H1 (cell line): Measurements from ENCODE around the gene NAA25. TPM values are rescaled to one million over a fixed set of nuclear protein-coding genes. Genes with fewer than 3 reads are reported as not detected.

ENCODE experiments used
- CTCF ChIA-PET: fragments of 300-600 bp; sonication (Branson Sonifier 250); formaldehyde crosslinking; loops from one replicate; lab custom pipeline; 2021; ENCODE audit not compliant: partially characterized antibody; lab: Charles Lee
- POLR2A ChIA-PET: fragments of 300-600 bp; sonication (Branson Sonifier 250); formaldehyde crosslinking; loops from one replicate; lab custom pipeline; 2021; ENCODE audit warnings: inconsistent platforms; ENCODE audit not compliant: partially characterized antibody; lab: Charles Lee
- DNase-seq, 2 experiments: peaks; one replicate each; pipeline versions ENCODE4 v3.0.0 to v3.0.0-alpha.2; 2010 to 2022; ENCODE audit warnings: low spot score in 2 of 2, low read depth in 1 of 2, mixed read lengths in 1 of 2
- FAIRE-seq: peaks from 2 replicates; lab custom pipeline; 2011; peaks lifted over from hg19 to GRCh38; lab: Jason Lieb, UNC
- H2AFZ ChIP-seq: 2 replicates; pipeline ENCODE4 v1.8.1; 2012; ENCODE audit warnings: low read length, inconsistent platforms
- H2AK5ac ChIP-seq: 2 replicates; pipeline ENCODE4 v1.6.1; 2013; ENCODE audit warnings: low read depth, low read length
- H2BK120ac ChIP-seq: replicated peaks from 2 replicates; pipeline ENCODE3; 2013; ENCODE audit warnings: low read depth, low read length, inconsistent platforms
- H2BK12ac ChIP-seq: 2 replicates; pipeline ENCODE4 v1.6.1; 2013; ENCODE audit warnings: low read depth, low read length
- H2BK15ac ChIP-seq: 2 replicates; pipeline ENCODE4 v1.6.1; 2013; ENCODE audit warnings: low read length
- H2BK20ac ChIP-seq: 2 replicates; pipeline ENCODE4 v1.6.1; 2013; ENCODE audit warnings: low read length
- H2BK5ac ChIP-seq: 2 replicates; pipeline ENCODE4 v1.6.1; 2013; ENCODE audit warnings: low read depth, low read length
- H3K14ac ChIP-seq: 2 replicates; pipeline ENCODE4 v1.6.1; 2013; ENCODE audit warnings: inconsistent platforms; ENCODE audit not compliant: insufficient read length
- H3K18ac ChIP-seq: 2 replicates; pipeline ENCODE4 v1.6.1; 2013; ENCODE audit warnings: low read length; ENCODE audit errors: extremely low read depth
- H3K23ac ChIP-seq: 2 replicates; pipeline ENCODE4 v1.6.1; 2013; ENCODE audit warnings: inconsistent platforms; ENCODE audit not compliant: insufficient read length
- H3K23me2 ChIP-seq: 2 replicates; pipeline ENCODE4 v1.6.1; 2013; ENCODE audit warnings: low read depth, low read length
- H3K27ac ChIP-seq: 2 replicates; pipeline ENCODE4 v1.6.1; 2011; ENCODE audit warnings: low read depth, low read length, inconsistent platforms
- H3K27me3 ChIP-seq, 4 experiments: replicated peaks in 1 of 4; 1 replicate in 1 of 4; 2 replicates in 3 of 4; pipeline versions ENCODE4 v1.6.1 to v1.8.1; 2011 to 2013; ENCODE audit warnings: low read length in 3 of 4, mild to moderate bottlenecking in 3 of 4, inconsistent platforms in 2 of 4, mixed read lengths in 2 of 4, moderate library complexity in 1 of 4; ENCODE audit not compliant: control insufficient read depth in 3 of 4, insufficient read depth in 3 of 4; ENCODE audit errors: extremely low read depth in 1 of 4
- H3K36me3 ChIP-seq, 4 experiments: 2 replicates each; pipeline versions ENCODE4 v1.6.1 to v1.8.1; 2011 to 2013; ENCODE audit warnings: mild to moderate bottlenecking in 4 of 4, low read length in 3 of 4, moderate library complexity in 2 of 4, control low read depth in 1 of 4, inconsistent platforms in 1 of 4; ENCODE audit not compliant: insufficient read depth in 4 of 4, control insufficient read depth in 2 of 4
- H3K4ac ChIP-seq: replicated peaks from 2 replicates; pipeline ENCODE3; 2013; ENCODE audit warnings: low read length, low read depth, mixed read lengths, inconsistent platforms; ENCODE audit not compliant: insufficient read length
- H3K4me1 ChIP-seq, 4 experiments: replicated peaks in 1 of 4; 1 replicate in 1 of 4; 2 replicates in 3 of 4; pipeline versions ENCODE4 v1.6.1 to v1.8.1; 2011 to 2013; ENCODE audit warnings: low read length in 3 of 4, inconsistent platforms in 2 of 4, mixed read lengths in 1 of 4; ENCODE audit not compliant: insufficient read depth in 4 of 4, control insufficient read depth in 3 of 4
- H3K4me2 ChIP-seq, 2 experiments: 2 replicates each; pipeline versions ENCODE4 v1.6.1 to v1.8.1; 2011 to 2013; ENCODE audit warnings: low read depth in 2 of 2, low read length in 2 of 2, control low read depth in 1 of 2, inconsistent platforms in 1 of 2, mild to moderate bottlenecking in 1 of 2; ENCODE audit not compliant: insufficient read depth in 1 of 2
- H3K4me3 ChIP-seq, 4 experiments: fragments of 200-600, 300-600 bp in 1 of 4; sonication (generic), shearing (Covaris generic), sonication (Bioruptor Twin) in 1 of 4; 2 replicates each; pipeline versions ENCODE4 v1.5.1 to v1.8.1; 2011 to 2016; ENCODE audit warnings: low read length in 4 of 4, low read depth in 3 of 4, control low read depth in 2 of 4, inconsistent platforms in 2 of 4, mild to moderate bottlenecking in 2 of 4, mixed read lengths in 1 of 4, moderate library complexity in 1 of 4; ENCODE audit not compliant: insufficient read depth in 2 of 4; ENCODE audit errors: extremely low read depth in 1 of 4
- H3K56ac ChIP-seq: replicated peaks from 2 replicates; pipeline ENCODE3; 2013; ENCODE audit warnings: low read depth, mild to moderate bottlenecking, mixed read lengths, low read length, inconsistent platforms; ENCODE audit not compliant: insufficient read length
- H3K79me1 ChIP-seq: 2 replicates; pipeline ENCODE4 v1.6.1; 2013; ENCODE audit warnings: low read depth, low read length, control low read depth
- H3K79me2 ChIP-seq, 2 experiments: 2 replicates each; pipeline versions ENCODE4 v1.6.1 to v1.8.1; 2012 to 2013; ENCODE audit warnings: low read length in 2 of 2, mild to moderate bottlenecking in 2 of 2, inconsistent platforms in 1 of 2; ENCODE audit not compliant: insufficient read depth in 2 of 2, control insufficient read depth in 1 of 2
- H3K9ac ChIP-seq, 4 experiments: replicated peaks in 1 of 4; 1 replicate in 1 of 4; 2 replicates in 3 of 4; pipeline versions ENCODE4 v1.6.1 to v1.8.1; 2011 to 2013; ENCODE audit warnings: low read depth in 3 of 4, low read length in 3 of 4, control low read depth in 2 of 4, mild to moderate bottlenecking in 2 of 4, moderate library complexity in 2 of 4, inconsistent platforms in 1 of 4; ENCODE audit errors: extremely low read depth in 1 of 4
- H3K9me3 ChIP-seq, 2 experiments: 2 replicates each; pipeline versions ENCODE4 v1.6.1 to v1.8.1; 2012 to 2013; ENCODE audit warnings: mild to moderate bottlenecking in 2 of 2, moderate library complexity in 2 of 2, control low read depth in 1 of 2, inconsistent platforms in 1 of 2, low read depth in 1 of 2, low read length in 1 of 2, mixed read lengths in 1 of 2; ENCODE audit not compliant: insufficient read depth in 2 of 2
- H4K20me1 ChIP-seq, 2 experiments: replicated peaks in 1 of 2; 2 replicates each; pipeline versions ENCODE3 to v1.8.1; 2011 to 2013; ENCODE audit warnings: inconsistent platforms in 2 of 2, low read length in 2 of 2, mild to moderate bottlenecking in 1 of 2; ENCODE audit not compliant: insufficient read depth in 2 of 2, control insufficient read depth in 1 of 2
- H4K5ac ChIP-seq: 2 replicates; pipeline ENCODE4 v1.6.1; 2013; ENCODE audit warnings: low read length, low read depth, mixed read lengths, inconsistent platforms; ENCODE audit not compliant: insufficient read length
- H4K8ac ChIP-seq: 2 replicates; pipeline ENCODE4 v1.8.0; 2013; ENCODE audit warnings: mild to moderate bottlenecking, moderate library complexity, low read length, inconsistent platforms; ENCODE audit not compliant: insufficient read depth; ENCODE audit errors: extremely low read depth
- H4K91ac ChIP-seq: replicated peaks from 2 replicates; pipeline ENCODE3; 2013; ENCODE audit warnings: low read length, mixed read lengths, inconsistent platforms; ENCODE audit not compliant: insufficient read length
- ASH2L ChIP-seq: fragments of 200-600, 300-600 bp; sonication (generic); IDR thresholded peaks from one replicate; pipeline ENCODE4 v1.7.1; 2017; ENCODE audit warnings: low read length
- PHF8 ChIP-seq: fragments of 200-600 bp; sonication (generic); conservative IDR thresholded peaks from 2 replicates; pipeline ENCODE4 v1.7.1; 2012; ENCODE audit warnings: low read depth, mild to moderate bottlenecking, inconsistent platforms, low read length, moderate library complexity
- SP2 ChIP-seq: IDR thresholded peaks from 2 replicates; pipeline ENCODE4 v1.6.1; 2012; ENCODE audit warnings: mild to moderate bottlenecking, low read length, inconsistent platforms
- SP4 ChIP-seq: IDR thresholded peaks from 2 replicates; pipeline ENCODE4 v1.6.1; 2012; ENCODE audit warnings: low read length, inconsistent platforms
- SUZ12 ChIP-seq: fragments of 200-600 bp; sonication (generic); IDR thresholded peaks from 2 replicates; pipeline ENCODE4 v1.6.1; 2012; ENCODE audit warnings: mild to moderate bottlenecking, inconsistent platforms, low read length, moderate library complexity, mixed read lengths
- WGBS, 2 experiments: shearing (Covaris generic) in 1 of 2; methylation state at CpG; one replicate each; pipeline versions ENCODE4 v1.1.6 to v1.1.7; 2013 to 2015; ENCODE audit warnings: low lambda C conversion rate in 2 of 2, mixed read lengths in 2 of 2, inconsistent platforms in 1 of 2, low coverage in 1 of 2, missing lambda C conversion rate in 1 of 2; ENCODE audit not compliant: insufficient replicate concordance in 2 of 2, insufficient coverage in 1 of 2, insufficient read length in 1 of 2; ENCODE audit errors: extremely low coverage in 1 of 2, missing lambda C conversion rate in 1 of 2; 5-methylcytosine and 5-hydroxymethylcytosine counted together
- polyA plus RNA-seq, 7 experiments: library from polyadenylated mRNA; depleted of rRNA in 3 of 7; stranded (reverse) in 5 of 7; unstranded in 2 of 7; fragments of >200 nt in 5 of 7; fragments of 200-250 nt in 2 of 7; gene quantifications; 1 replicate in 5 of 7; 2 replicates in 1 of 7; 4 replicates in 1 of 7; pipeline versions ENCODE4 v1.2.1 to v1.2.3, GENCODE V29; 2011 to 2013; ENCODE audit warnings: missing spikeins in 2 of 7, mixed read lengths in 2 of 7
- total RNA-seq: library from RNA; stranded (reverse); fragmentation: NEBNext Ultra II Directional; extraction: Animal tissue kit (Norgen Biotek cat#: 25700); gene quantifications from 2 replicates; pipeline ENCODE4 v1.2.1, GENCODE V29; 2021

NAA25 gene
- total and polyA plus RNA-seq, 2 of the 8 experiments (the other 6 are each of a cell fraction or from before 2014, with no cell fraction given), result 10.8 to 60.3 TPM

DNA sequence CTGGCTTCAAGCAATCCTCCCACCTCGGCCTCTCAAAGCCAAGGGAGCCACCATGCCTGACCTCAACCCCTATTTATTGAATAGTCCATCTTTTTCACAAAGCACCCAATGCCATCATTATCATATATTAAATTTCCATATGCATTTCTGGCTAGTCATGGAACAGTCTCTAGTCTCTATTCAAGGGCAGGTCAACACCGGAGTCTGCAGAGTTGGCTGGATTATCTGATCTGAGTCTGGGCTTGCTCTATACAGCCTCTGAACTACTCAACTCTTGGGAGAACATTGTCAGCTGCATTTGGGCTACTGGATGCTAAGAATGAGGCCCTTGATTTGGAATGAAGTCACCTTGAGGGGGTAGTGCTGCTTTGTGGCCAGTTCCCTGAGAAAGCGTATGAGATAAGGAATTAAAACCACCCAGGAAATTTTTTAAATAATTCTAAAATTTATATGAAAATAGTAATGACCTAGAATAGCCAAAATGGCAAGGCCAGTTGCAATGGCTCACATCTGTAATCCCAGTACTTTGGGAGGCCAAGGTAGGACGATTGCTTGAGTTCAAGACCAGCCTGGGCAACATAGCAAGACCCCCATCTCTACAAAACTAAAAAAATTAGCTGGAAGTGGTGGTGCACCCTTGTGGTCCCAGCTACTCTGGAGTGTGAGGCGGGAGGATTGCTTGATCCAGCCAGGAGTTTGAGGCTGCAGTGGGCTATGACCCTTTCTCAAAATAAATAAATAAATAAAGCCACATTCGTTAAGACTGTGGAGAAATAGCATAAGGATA, 6.9 kb upstream of the NAA25 start:
- ChIA-PET POLR2A (interaction anchor here (0.9 to 1.6 kb wide), 2 partner anchors 13 to 39 kb away, joined by 3 to 4 read pairs; no protein-coding TSS in a partner anchor), CTCF (interaction anchor here (1.0 kb wide), 1 partner anchor 9 kb away, joined by 3 read pairs; no protein-coding TSS in a partner anchor)
- no peak overlapping the region for H3K23ac ChIP-seq
- peaks cover 9 to 15% (median 12%) of the 10 kb centered on the region in 4 experiments; a peak in 6 of 7 replicates for H3K4me1 ChIP-seq
- 0 out of 2 replicates have a peak overlapping the region, but pooled peaks have one; percentile 25 for H2AK5ac ChIP-seq
- no peak overlapping the region for H3K4ac ChIP-seq
- H2BK5ac ChIP-seq, result no peak overlapping the region
- H3K79me2 ChIP-seq, result no peaks in the 10 kb centered on the region
- no peak overlapping the region for H2BK15ac ChIP-seq
- no peak overlapping the region for H2BK20ac ChIP-seq
- H3K18ac ChIP-seq, result no peak overlapping the region
- H3K36me3 ChIP-seq, result no peaks in the 10 kb centered on the region
- H3K79me1 ChIP-seq, result no peaks in the 10 kb centered on the region
- H2BK120ac ChIP-seq, result no peak overlapping the region
- no peak overlapping the region for H3K14ac ChIP-seq
- no peak overlapping the region for H3K56ac ChIP-seq
- no peaks in the 10 kb centered on the region for H3K27me3 ChIP-seq
- no peak overlapping the region for H3K4me2 ChIP-seq
- DNase-seq (no peak), FAIRE-seq (no peak)
- H3K23me2 ChIP-seq, result no peaks in the 10 kb centered on the region
- no peaks in the 10 kb centered on the region for H4K20me1 ChIP-seq
- no peak overlapping the region for H3K9ac ChIP-seq
- TF ChIP-seq PHF8 (no peak), SP2 (no peak), SUZ12 (no peak), SP4 (no peak), ASH2L (no peak)
- H2BK12ac ChIP-seq, result no peak overlapping the region
- H4K8ac ChIP-seq, result no peak overlapping the region
- no peak overlapping the region for H4K5ac ChIP-seq
- no peak overlapping the region for H4K91ac ChIP-seq
- no peaks in the 10 kb centered on the region for H3K9me3 ChIP-seq
- 92% methylated on average over 6 of the region's 6 CpGs; no CpG with 5 or more reads in 1 of the 2 experiments for WGBS, 2 experiments
- H3K27ac ChIP-seq, result no peak overlapping the region
- no peak overlapping the region for H2AFZ ChIP-seq
- H3K4me3 ChIP-seq, result no peak overlapping the region
